Stimulated activated CD4-positive, alpha-beta T cell treated with anti-CD3 and anti-CD28 coated beads, Interleukin-1b, Interleukin-23, amount 100 ng/mL, for 48 hours (primary cell): ENCODE results near the gene PTGES2.
"Not testable (repeated sequence)": the region's sequence is repeated elsewhere in the genome, so short reads cannot be mapped to it uniquely, and the experiment has no call there.

ENCODE experiments used
- DNase-seq: peaks from one replicate; pipeline ENCODE4 v3.0.0-alpha.2; 2020

PTGES2 gene

DNA sequence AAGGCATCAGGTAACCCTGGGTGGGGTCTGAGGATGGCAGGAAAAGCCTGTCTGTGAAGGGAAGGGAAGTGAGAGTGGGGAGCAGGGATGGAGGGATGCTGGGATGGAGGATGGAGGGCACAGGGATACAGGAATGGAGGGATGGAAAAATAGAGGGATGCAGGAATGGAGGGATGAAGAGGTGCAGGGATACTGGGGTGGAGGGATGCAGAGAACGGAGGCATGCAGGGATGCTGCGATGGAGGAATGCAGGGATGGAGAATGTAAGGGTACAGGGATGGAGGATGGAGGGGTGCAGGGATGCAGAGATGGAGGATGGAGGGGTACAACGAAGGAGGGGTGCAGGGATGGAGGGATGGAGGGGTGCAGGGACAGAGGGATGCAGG lies 9.1 kb downstream of the PTGES2 start:
- DNase-seq: no peak

DNA sequence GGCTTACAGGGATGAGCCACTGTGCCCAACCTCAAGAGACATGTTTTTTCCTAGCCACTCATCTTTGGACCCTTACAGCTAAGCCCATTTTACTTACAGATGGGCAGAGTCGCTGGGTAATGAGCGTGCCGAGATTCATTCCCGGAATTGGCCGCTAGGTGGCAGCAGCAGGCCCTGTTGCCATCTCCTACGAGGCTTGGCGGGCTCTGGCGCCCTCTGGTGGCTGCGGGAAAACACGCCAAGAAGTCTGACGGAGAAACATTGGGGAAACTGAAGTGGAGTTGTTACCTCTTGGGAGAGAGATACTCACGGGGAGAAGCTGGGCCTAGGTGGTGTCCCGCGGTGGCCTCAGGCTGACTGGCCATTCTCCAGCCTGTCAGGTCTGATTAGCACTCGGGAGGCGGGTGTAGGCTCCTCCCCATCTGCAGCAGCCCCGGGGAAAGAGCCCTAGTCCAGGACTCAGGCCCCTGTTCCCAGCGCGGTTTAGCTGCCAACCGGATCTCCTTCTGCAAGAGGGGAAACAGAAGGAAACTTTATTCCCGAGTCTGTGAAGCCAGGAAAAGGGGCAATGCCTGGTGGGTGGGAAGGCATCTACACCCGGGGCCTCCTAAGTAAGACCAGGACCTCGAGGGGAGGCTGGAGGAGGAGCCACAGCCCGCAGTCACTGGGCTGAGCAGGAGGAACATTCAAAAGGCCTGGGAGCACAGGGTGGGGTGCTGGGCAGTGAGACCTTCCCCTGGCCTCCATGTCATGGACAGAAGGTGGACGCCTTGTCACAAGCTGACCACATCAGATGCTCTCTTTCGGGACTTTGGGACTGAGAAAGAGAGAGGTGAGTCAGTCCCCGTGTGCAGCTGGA lies 9.7 kb downstream of the PTGES2 start:
- DNase-seq: peak; percentile 94

DNA sequence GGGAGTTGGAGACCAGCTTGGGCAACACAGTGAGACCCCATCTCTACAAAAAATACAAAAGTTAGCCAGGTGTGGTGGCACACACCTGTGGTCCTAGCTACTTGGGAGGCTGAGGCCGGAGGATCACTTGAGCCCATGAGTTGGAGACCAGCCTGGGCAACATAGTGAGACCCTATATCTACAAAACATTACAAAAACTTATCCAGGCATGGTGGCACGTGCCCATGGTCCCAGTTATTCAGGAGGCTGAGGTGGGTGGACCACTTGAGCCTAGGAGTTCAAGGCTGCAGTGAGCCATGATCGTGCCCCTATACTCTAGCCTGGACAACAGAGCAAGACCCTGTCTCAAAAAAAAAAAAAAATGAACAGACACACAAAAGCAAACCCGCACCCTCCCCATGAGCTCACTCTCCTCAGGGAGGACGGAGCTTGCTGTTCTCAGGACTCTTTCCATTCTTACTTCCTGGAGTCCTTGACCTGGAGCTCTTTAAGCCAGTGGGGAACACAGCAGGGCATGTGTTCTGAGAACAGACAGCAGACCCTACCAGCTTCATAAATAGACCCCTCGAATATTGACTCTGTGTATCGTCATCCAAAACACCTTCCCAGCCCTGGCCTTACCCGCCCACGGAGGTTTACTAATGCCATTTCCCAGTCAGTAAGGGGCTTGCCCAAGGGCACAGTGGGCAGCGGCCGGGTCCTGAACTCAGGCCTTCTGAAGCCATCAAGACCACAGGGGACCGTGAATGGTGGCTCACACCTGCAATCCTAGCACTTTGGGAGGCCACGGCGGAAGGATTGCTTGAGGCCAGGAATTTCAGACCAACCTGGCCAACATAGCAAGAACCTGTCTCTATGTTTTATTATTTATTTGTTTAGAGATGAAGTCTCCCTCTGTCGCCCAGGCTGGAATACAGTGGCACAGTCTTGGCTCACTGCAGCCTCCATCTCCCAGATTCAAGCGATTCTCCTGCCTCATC lies 11.1 kb downstream of the PTGES2 start:
- no peak for DNase-seq

DNA sequence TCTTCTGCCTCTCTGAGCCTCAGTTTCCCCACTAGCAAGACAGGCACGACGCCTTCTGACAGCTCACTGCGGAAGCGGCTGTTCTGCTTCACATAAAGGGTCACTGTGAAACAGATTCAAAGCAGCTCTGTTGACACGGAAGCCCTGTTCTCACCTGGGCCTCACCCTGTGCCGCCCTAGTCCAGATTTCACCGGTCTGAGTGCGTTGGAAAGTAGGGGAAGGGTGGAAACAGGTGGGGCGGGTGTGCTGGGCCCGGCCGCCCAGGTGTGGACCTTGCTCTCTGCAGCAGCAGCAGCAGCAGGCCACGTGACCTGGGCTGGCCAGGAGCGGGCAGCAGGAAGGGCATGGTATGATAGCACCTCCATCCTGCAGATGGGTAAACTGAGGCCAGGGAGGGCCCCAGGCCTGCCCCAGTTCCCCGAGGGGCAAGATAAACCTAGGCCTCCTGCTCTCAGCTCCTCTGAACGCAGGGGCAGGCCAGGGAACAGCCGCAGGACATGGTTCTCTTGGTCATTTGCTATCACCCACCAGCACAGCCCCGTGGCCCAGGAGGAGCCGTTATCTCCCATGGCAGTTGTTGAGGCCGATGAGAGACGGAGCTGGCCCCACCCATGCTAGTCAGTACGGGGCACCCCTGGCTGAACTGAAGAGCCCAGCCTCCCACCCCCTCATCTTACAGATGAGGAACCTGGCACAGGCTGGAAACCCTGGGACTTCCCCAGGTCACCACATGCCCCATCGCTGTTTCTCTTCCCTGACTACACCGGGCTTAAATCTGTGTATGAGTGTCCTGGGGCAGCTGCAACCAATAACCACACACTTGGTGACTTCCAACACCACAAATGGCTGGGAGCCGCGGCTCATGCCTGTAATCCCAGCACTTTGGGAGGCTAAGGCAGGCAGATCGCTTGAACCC lies 12.1 kb downstream of the PTGES2 start:
- DNase-seq: no peak

DNA sequence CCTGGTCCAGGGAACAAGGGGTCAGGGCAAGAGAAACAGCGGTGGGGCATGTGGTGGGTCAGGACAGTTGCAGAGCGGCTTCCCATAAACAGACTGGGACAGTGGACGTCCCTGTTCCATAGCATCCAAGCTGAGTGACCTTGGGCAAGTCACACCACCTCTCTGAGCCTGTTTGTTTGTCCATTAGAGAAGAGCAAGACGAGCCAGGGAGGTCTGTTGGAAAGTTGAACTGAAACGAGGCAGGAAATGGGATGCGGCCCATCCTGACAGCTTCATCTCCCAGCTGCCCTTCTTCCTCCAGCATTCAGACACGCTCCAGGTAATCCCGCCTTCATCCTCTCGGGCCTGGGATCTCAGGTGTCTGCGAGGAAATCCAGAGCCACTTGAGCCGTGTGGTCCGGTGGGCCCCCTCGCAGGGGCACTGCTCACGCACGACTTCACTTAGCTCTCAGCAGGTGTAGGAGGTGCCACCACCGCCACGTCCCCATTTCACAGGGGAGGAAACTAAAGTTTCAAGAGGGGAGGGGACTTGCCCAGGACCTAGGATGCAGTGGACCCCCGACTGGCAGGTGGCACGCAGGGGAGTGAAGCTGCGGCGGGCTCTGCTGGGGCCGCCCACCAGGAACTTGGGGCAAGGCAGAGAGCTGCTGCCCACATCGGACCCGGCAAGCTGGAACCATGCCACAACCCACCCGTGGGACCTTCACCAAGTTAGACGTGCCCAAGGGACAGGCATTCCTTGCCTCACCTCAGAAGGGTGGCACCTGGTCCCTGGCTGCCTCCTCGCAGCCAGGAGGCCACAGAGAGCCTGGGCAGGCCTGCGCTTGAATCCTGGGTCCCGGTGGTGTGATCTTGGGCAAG lies 13.0 kb downstream of the PTGES2 start:
- no peak for DNase-seq

DNA sequence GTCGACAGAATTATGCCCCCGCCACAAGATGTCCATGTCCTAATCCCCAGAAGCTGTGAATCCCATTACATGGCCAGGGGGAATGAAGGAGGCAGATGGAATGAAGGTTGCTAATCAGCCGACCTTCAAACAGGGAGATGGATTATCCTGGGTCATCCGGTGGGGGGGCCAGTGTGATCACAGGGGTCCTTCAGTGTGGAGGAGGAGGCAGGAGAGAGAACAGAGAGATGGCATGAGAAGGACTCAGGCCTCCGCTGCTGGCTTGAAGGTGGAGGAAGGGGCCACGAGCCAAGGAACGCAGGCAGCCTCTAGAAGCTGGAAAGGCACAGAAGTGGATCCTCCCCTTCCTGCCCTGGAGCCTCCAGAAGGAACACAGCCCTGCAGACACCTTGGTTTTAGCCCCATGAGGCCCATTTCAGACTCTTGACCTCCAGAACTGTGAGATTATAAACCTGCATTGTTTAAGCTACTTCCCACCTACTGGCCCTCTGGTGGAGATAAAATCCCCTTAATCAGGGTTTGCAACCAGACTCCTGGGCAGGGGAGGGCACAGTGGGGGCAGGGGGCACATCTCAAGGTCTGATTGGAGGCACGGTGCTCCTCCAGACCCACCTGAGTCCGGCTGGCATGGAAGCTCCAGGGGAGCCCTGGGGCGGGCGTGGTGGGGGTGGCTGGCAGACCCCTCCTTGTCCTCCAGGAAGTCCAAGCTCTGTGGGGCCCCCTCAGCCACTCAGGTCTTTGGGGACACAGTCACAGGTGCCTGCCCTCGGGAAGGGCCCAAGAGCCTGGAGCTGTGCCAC lies 13.8 kb downstream of the PTGES2 start:
- DNase-seq: no peak

DNA sequence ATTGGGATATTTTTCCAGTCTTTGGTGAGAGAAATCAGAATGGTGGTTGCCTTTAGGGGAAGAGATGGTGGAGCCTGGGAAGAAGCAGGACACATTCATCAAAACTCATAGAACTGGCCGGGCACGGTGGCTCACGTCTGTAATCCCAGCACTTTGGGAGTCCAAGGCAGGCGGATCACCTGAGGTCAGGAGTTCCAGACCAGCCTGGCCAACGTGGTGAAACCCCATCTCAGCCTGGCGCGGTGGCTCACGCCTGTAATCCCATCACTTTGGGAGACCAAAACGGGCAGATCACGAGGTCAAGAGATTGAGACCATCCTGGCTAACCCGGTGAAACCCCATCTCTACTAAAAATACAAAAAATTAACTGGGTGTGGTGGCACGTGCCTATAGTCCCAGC lies 15.8 kb downstream of the PTGES2 start:
- DNase-seq: not testable (repeated sequence)

DNA sequence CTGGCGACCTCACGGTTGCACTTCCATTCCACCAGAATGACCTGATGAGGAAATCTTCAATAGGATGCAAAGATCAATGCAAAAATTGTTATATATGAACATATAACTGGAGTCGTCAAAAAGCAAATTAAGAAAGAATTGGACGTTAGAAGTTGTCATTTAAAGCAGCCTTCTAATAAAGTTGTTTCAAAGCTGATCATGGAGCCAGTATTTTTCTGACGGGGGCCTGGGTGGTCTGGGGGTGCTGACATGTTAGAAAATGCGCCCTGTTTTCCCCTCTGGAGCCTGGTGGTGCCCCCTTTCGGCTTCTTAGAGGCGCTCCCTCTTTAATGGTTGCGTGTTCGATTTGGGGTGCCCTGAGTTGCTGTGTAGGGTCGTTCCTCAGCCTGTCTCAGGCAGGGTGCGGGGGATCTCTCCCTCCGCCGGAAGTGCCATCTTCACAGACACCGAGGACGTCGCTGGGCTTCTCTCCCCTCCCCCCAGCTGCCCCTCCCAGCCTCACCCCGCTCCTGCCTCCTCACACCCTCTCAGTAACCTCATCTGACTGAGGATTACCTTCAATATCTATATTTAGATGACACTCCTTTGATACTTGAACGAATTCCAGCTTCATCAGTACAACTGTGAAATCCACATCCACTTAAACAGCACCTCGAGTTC lies 18.3 kb downstream of the PTGES2 start:
- no peak for DNase-seq

DNA sequence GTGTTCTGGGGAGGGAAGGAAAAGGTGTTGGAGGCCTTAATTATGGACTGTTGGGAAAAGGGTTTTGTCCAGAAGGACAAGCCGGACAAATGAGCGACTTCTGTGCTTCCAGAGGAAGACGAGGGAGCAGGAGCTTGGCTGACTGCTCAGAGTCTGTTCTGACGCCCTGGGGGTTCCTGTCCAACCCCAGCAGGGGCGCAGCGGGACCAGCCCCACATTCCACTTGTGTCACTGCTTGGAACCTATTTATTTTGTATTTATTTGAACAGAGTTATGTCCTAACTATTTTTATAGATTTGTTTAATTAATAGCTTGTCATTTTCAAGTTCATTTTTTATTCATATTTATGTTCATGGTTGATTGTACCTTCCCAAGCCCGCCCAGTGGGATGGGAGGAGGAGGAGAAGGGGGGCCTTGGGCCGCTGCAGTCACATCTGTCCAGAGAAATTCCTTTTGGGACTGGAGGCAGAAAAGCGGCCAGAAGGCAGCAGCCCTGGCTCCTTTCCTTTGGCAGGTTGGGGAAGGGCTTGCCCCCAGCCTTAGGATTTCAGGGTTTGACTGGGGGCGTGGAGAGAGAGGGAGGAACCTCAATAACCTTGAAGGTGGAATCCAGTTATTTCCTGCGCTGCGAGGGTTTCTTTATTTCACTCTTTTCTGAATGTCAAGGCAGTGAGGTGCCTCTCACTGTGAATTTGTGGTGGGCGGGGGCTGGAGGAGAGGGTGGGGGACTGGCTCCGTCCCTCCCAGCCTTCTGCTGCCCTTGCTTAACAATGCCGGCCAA lies 19.1 kb downstream of the PTGES2 start:
- no peak for DNase-seq

DNA sequence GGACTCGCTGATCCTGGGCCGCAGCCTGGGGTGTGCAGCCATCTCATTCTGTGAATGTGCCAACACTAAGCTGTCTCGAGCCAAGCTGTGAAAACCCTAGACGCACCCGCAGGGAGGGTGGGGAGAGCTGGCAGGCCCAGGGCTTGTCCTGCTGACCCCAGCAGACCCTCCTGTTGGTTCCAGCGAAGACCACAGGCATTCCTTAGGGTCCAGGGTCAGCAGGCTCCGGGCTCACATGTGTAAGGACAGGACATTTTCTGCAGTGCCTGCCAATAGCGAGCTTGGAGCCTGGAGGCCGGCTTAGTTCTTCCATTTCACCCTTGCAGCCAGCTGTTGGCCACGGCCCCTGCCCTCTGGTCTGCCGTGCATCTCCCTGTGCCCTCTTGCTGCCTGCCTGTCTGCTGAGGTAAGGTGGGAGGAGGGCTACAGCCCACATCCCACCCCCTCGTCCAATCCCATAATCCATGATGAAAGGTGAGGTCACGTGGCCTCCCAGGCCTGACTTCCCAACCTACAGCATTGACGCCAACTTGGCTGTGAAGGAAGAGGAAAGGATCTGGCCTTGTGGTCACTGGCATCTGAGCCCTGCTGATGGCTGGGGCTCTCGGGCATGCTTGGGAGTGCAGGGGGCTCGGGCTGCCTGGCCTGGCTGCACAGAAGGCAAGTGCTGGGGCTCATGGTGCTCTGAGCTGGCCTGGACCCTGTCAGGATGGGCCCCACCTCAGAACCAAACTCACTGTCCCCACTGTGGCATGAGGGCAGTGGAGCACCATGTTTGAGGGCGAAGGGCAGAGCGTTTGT lies 19.9 kb downstream of the PTGES2 start:
- DNase-seq: no peak

DNA sequence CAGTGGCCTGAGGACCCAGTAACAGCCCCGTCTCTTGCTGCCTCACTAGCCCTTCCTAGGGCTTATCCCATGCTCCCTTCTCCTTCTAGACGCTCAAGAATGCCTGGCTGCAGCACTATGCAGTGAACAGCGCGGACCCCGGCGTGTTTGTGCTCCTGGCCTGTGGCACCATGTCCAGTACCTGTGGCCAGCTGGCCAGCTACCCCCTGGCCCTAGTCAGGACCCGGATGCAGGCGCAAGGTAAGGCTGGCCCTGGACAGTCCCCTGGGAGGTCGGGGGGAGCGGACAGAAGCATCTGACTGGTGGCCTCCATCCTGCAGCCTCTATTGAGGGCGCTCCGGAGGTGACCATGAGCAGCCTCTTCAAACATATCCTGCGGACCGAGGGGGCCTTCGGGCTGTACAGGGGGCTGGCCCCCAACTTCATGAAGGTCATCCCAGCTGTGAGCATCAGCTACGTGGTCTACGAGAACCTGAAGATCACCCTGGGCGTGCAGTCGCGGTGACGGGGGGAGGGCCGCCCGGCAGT lies 20.5 kb downstream of the PTGES2 start:
- DNase-seq: no peak

DNA sequence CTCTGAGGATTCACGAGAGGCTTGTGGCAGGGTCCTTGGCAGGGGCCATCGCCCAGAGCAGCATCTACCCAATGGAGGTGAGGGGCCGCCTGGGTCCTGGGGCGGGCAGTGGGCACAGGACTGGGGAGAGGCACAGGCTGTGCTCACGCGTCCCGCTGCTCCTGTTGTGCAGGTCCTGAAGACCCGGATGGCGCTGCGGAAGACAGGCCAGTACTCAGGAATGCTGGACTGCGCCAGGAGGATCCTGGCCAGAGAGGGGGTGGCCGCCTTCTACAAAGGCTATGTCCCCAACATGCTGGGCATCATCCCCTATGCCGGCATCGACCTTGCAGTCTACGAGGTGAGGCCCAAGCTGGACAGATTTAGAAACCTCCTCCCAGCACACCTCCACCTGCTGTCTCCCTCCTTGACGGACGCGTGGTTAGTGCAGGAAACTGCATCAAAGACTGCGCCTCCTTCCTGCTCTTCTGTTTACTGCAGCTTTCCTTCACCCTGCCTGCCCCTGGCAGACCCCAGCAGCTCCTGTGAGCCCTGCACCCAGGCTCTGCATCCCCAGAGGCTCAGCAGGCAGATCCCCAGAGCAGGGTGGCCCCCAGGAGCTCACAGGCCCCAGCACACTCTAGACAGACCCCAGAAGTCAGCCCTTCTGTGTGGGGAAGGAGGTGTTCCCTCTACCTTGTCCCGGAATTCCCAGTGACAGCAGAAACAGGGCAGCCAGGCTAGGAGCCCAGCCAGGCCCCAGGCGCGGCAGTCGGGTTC lies 21.2 kb downstream of the PTGES2 start:
- no peak for DNase-seq

DNA sequence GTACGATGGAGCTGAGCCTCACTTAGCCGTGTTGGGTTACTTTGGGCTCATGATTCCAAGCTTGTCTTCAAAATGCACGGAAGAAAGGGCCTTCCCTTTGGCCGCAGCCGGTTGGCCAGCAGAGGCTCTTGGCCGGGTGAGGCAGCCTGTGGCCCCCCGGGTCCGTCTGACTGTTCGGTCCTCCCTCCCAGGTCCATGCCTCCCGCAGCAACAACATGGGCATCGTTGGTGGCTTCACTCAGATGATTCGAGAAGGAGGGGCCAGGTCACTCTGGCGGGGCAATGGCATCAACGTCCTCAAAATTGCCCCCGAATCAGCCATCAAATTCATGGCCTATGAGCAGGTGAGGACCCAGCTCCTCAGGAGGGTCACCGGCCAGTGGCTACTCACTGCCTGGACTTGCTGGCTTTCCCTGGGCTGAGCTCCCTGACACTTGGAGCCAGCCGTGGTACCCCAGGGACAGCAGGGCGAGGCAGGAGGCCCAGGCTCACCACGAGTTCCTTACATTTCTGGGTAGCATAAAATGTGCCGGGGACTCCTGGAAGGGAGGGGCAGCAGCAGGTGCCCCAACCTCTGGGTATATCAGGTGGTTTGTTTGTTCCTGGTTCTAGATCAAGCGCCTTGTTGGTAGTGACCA lies 21.9 kb downstream of the PTGES2 start:
- DNase-seq: no peak

DNA sequence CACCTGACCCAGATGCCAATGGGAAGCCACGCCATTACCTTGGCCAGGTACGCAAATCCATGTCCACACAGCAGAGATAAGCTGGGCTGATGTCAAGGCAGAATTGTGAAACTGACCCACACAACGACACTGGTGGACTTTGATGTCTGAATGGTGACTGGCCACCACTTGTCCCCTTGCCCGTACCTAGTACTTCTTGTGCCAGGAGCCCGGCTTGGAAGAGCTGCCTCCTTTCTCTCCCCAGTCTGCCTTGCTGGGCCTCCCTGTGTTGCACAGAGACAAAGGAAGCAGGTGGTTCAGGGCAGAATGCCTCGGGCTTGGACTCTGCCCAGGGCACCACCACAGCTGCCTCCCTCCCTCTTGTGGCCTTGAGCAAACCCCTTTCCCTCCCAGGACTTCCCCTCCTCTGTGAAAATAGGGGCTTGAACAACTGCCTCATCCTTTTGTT lies 23.3 kb downstream of the PTGES2 start:
- no peak for DNase-seq

DNA sequence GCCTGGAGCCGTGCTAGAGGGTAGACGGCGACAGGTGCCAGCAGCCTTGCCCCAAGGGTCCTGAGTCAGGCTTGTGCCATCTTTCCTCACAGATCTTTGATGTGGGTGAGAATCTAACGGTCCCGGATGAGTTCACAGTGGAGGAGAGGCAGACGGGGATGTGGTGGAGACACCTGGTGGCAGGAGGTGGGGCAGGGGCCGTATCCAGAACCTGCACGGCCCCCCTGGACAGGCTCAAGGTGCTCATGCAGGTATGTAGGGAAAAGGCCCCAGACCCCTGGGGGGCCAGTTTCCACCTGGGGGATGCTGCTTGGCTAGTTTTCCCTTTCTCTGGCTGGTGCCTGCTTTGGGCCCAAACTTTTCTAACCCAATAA lies 24.0 kb downstream of the PTGES2 start:
- no peak for DNase-seq

DNA sequence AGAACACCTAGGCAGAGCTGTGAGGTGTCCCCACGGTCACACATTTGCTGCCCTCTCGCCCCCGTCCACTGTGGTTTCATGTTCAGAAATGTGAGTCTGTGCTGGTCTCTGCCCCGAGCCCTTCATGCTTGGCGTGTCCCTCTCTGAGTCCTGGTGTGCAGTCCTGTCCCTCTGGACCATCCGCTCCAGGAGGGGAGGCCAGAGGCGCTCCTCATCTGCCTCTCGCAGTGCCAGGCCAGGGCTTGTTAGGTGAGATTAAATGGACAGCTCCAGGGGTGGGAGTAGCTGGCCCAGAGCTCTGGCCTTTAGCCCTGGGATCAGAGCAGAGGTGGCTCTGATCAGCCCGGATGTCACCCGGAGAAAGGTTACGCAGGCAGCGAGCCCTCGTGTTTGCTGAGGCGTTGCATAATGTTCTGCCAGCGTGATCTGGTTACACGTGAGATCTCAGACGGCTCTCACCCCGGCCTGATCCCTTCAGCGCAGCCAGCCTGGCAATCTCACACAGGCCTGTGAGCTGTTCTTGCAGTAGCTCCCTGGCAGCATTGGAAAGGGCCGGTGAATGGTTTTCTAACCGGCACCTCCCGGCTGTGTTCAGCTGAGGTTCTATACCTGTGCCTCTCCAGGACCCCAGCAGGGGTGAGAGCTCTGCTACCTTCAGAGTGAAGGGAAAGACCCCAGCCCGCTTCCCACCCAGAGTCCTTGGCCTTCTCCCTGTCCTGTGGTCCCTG lies 24.5 kb downstream of the PTGES2 start:
- DNase-seq: no peak
